CD4-positive, alpha-beta T cell (primary cell): ENCODE measurements around the gene SRGAP1. TPM values are rescaled to one million over a fixed set of nuclear protein-coding genes. Genes with fewer than 3 reads are reported as not detected.

Experiments
- ATAC-seq: fragments of 200-7000 bp; cut with Tn5 transposase; one replicate; pipeline ENCODE4 v1.10.0; 2022; ENCODE audit warnings: mild to moderate bottlenecking; ENCODE audit not compliant: poor library complexity
- CTCF ChIA-PET: fragments of 350-600 bp; sonication (Branson Sonifier 250); formaldehyde crosslinking; loops from one replicate; lab custom pipeline; 2021; ENCODE audit warnings: antibody characterized with exemption, inconsistent platforms; lab: Charles Lee
- POLR2A ChIA-PET: fragments of 350-600 bp; sonication (Branson Sonifier 250); formaldehyde crosslinking; loops from one replicate; lab custom pipeline; 2021; ENCODE audit warnings: antibody characterized with exemption, inconsistent platforms; lab: Charles Lee
- DNase-seq, 14 experiments: peaks; one replicate each; pipeline ENCODE4 v3.0.0-alpha.2; 2013 to 2020; ENCODE audit warnings: mixed read lengths in 2 of 14
- H3K27ac ChIP-seq, 2 donors: one replicate each; pipeline versions ENCODE4 v1.5.1 to v1.7.0; 2013; ENCODE audit warnings: low read length in 2 of 2, low read depth in 1 of 2, mild to moderate bottlenecking in 1 of 2
- H3K27me3 ChIP-seq, 2 experiments: 1 replicate in 1 of 2; 2 replicates in 1 of 2; pipeline versions ENCODE4 v1.6.1 to v1.7.0; 2013; ENCODE audit warnings: low read length in 2 of 2, control low read depth in 1 of 2, mild to moderate bottlenecking in 1 of 2, moderate library complexity in 1 of 2; ENCODE audit not compliant: insufficient read depth in 2 of 2, control insufficient read depth in 1 of 2
- H3K36me3 ChIP-seq: one replicate; pipeline ENCODE4 v1.6.1; 2013; ENCODE audit warnings: low read length, control low read depth; ENCODE audit not compliant: insufficient read depth
- H3K4me1 ChIP-seq: one replicate; pipeline ENCODE4 v1.6.1; 2013; ENCODE audit warnings: low read length, control low read depth; ENCODE audit not compliant: insufficient read depth
- H3K4me3 ChIP-seq: one replicate; pipeline ENCODE4 v1.5.1; 2013; ENCODE audit warnings: mild to moderate bottlenecking, low read length, moderate library complexity
- H3K9me3 ChIP-seq, 2 experiments: 1 replicate in 1 of 2; 2 replicates in 1 of 2; pipeline versions ENCODE4 v1.6.1 to v1.7.0; 2013; ENCODE audit warnings: low read length in 2 of 2, mild to moderate bottlenecking in 2 of 2, control low read depth in 1 of 2, moderate library complexity in 1 of 2; ENCODE audit not compliant: control insufficient read depth in 1 of 2, insufficient read depth in 1 of 2
- H3K27ac Mint-ChIP-seq: one replicate; pipeline ENCODE4 v1.8.0; 2020; ENCODE audit warnings: mixed read lengths
- H3K27me3 Mint-ChIP-seq: one replicate; pipeline ENCODE4 v1.8.0; 2021; ENCODE audit warnings: mixed read lengths
- H3K36me3 Mint-ChIP-seq: one replicate; pipeline ENCODE4 v1.8.0; 2021; ENCODE audit warnings: low read depth, mixed read lengths
- H3K4me1 Mint-ChIP-seq: one replicate; pipeline ENCODE4 v1.8.0; 2021; ENCODE audit warnings: low read depth, mixed read lengths
- H3K4me3 Mint-ChIP-seq: one replicate; pipeline ENCODE4 v1.8.0; 2020; ENCODE audit warnings: mild to moderate bottlenecking, mixed read lengths
- H3K9me3 Mint-ChIP-seq: one replicate; pipeline ENCODE4 v1.8.0; 2020; ENCODE audit warnings: mixed read lengths
- CTCF ChIP-seq: fragments of 200-600 bp; IDR thresholded peaks from one replicate; pipeline ENCODE4 v1.8.0; 2022; ENCODE audit warnings: antibody characterized with exemption, mild to moderate bottlenecking
- intact Hi-C, 2 experiments: fragments of 100-400 bp; cut with DNase I in 1 of 2; cut with micrococcal nuclease in 1 of 2; formaldehyde crosslinking; loops; one replicate each; pipeline versions ENCODE4 v1.15.1 to v1.9.0; 2023 to 2025; cut with DNase I, micrococcal nuclease
- total RNA-seq, 174 experiments: library from RNA in 2 of 174; stranded (reverse) in 2 of 174; gene quantifications; one replicate each; pipeline ENCODE4 v1.2.3 and lab custom pipeline; 2021 to 2026

Gene SRGAP1
- total RNA-seq, 2 experiments from 2014 or later = 0.03 TPM; not detected in 1

DNA sequence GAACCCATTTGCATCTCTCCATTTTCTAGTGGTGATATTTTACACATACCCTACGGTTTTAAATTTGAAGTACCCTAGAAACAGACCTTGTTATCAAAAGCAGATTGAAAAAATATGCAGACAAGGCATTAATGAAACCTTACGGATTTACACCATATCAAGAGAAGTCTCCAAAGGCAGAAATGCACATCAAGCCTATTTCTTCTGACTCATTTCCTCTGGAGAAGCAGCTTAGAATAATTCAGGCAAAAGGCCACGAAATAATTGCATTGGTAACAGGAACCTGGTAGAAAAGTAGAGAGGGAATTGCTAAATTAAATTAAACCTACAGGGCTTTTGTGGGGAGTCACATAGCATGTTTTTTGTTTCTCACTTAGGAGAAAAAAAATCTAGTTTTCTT is 342.9 kb downstream of the SRGAP1 start:
- no peak for TF ChIP-seq CTCF
- DNase-seq = no peak
- no peaks in the 10 kb centered on the region for H3K9me3 Mint-ChIP-seq
- CTCF ChIA-PET = no interaction called here
- H3K27me3 ChIP-seq = no peaks in the 10 kb centered on the region
- no peak overlapping the region for H3K27ac Mint-ChIP-seq
- no peaks in the 10 kb centered on the region for H3K4me1 ChIP-seq
- peaks cover 27% of the 10 kb centered on the region for H3K36me3 Mint-ChIP-seq
- no peaks in the 10 kb centered on the region for H3K4me1 Mint-ChIP-seq
- POLR2A ChIA-PET = no interaction called here
- intact Hi-C loops = no loop called here
- no peaks in the 10 kb centered on the region for H3K27me3 Mint-ChIP-seq
- no peaks in the 10 kb centered on the region for H3K9me3 ChIP-seq
- H3K36me3 ChIP-seq = peaks cover 6% of the 10 kb centered on the region
- H3K4me3 ChIP-seq = no peak overlapping the region
- no peak overlapping the region for H3K4me3 Mint-ChIP-seq
- no peak overlapping the region for H3K27ac ChIP-seq
- ATAC-seq = no peak

GRCh38 chr12:64187794-64188193 is 343.3 kb downstream of the SRGAP1 start:
- Mint-ChIP-seq H3K9me3 (no peaks in the 10 kb centered on the region), H3K27ac (no peak overlapping the region), H3K4me3 (no peak overlapping the region), H3K27me3 (no peaks in the 10 kb centered on the region), H3K4me1 (peaks cover 2% of the 10 kb centered on the region), H3K36me3 (peaks cover 31% of the 10 kb centered on the region)
- Histone ChIP-seq H3K9me3 (no peaks in the 10 kb centered on the region), H3K4me3 (no peak overlapping the region), H3K27ac (no peak overlapping the region), H3K27me3 (no peaks in the 10 kb centered on the region), H3K4me1 (no peaks in the 10 kb centered on the region), H3K36me3 (peaks cover 10% of the 10 kb centered on the region)
- ChIA-PET CTCF (no interaction called here), POLR2A (no interaction called here)
- DNase-seq (no peak), ATAC-seq (no peak)
- no peak for TF ChIP-seq CTCF
- intact Hi-C loops = no loop called here

GRCh38 chr12:64189530-64189929 is 345.0 kb downstream of the SRGAP1 start:
- Histone ChIP-seq H3K27ac (no peak overlapping the region), H3K4me1 (no peaks in the 10 kb centered on the region), H3K9me3 (no peaks in the 10 kb centered on the region), H3K27me3 (no peaks in the 10 kb centered on the region), H3K36me3 (peaks cover 26% of the 10 kb centered on the region), H3K4me3 (no peak overlapping the region)
- ATAC-seq = no peak
- POLR2A ChIA-PET = no interaction called here
- Mint-ChIP-seq H3K4me1 (peaks cover 3% of the 10 kb centered on the region), H3K27me3 (no peaks in the 10 kb centered on the region), H3K4me3 (no peak overlapping the region), H3K9me3 (no peaks in the 10 kb centered on the region), H3K27ac (no peak overlapping the region), H3K36me3 (peaks cover 35% of the 10 kb centered on the region)
- TF ChIP-seq CTCF = no peak
- CTCF ChIA-PET = no interaction called here
- no peak for DNase-seq
- intact Hi-C loops = no loop called here
